GM18498 (cell line): ENCODE results near the gene ZMYND10.

Experiments used
- ATAC-seq: cut with Tn5 transposase; IDR thresholded peaks from one replicate; pipeline ENCODE4 v1.9.1; 2021; ENCODE audit warnings: mild to moderate bottlenecking, moderate library complexity; ENCODE audit not compliant: unreplicated experiment

Gene ZMYND10

DNA sequence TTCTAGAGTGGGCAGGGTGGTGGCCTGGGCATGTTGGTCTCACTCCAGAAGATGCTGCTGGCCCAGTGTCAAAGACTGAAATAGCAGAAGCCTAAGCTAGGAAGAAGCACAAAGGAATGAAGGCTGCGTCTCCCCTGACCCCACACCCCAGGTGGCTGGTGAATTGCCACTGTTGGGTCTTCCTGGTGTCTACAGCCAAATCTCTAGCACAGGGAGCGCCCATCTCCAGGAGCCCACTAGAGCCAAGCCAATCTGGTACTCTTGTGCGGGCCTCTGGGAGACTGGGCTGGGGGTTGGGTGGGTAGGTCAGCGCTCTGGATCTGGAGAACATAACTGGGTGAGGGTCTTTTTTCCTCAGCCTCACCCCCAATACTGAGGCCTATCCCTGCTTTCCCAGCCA is 18.4 kb downstream of the ZMYND10 start:
- no peak for ATAC-seq

DNA sequence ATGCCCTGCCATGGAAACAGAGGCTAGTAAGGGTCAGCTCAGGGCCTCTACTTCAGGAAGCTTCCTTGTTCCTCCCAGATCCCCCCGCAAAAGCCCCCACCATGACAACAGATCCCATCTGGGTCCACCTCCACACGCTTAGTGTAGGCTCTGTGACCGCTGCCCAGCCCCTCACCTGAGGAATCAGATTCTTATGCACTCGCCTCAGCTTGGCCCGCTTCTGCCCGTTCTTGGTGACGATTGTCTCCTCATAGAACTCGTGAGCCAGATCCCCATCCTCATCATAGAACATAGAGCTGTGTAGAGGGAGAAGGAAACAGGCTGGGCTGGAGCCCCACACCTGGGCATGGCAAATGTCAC is 19.4 kb downstream of the ZMYND10 start:
- no peak for ATAC-seq

DNA sequence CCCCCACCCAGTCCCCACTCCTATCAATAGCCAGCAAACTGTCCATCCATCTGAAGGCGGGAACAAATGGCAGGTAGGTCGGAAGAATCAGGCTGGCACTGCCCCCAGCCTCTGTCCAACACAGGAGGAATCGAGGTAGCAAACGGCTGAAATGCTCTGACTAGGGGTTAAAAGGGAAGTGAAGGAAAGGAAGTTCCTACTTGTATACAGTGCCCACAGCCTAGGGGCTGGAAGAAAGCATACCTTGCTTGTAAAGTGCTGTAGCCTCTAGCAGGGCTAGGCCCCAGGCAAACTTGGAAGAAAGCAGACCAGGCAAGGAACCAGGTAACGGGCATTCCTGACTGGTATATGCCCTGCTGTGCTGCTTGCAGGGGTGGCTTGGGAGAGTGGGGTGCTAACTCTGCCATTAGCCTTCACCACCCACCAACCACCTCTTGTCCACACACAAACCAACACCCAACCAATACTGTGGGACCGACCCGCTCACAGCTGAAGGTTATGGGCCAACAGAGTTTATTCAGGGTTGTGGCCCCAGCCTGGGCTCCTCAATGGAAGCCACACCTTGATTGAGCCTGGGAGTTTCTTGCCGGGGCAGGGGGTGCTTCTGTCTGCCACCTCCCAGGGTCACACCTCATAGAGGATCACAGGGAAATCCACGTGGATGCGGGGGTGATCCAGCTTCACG is 19.9 kb downstream of the ZMYND10 start:
- ATAC-seq = no peak

DNA sequence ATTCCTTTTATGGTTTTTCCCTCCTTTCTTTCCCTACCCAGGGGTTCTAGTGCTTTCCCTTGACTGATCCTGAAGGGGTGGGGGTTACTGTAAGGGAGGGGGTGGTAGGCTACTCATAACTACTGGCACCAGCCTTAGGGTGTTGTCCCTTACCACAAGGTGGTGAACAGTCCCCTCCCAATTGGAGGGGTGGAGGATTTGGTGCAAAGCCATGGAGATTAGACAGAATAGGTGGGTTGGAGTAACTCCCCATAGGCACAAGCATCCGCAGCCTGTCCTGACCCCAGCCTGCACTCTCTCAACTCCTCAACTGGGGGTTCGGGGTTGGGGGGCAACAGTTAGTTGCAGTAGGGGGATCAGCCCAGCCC is 20.4 kb downstream of the ZMYND10 start:
- ATAC-seq = no peak

DNA sequence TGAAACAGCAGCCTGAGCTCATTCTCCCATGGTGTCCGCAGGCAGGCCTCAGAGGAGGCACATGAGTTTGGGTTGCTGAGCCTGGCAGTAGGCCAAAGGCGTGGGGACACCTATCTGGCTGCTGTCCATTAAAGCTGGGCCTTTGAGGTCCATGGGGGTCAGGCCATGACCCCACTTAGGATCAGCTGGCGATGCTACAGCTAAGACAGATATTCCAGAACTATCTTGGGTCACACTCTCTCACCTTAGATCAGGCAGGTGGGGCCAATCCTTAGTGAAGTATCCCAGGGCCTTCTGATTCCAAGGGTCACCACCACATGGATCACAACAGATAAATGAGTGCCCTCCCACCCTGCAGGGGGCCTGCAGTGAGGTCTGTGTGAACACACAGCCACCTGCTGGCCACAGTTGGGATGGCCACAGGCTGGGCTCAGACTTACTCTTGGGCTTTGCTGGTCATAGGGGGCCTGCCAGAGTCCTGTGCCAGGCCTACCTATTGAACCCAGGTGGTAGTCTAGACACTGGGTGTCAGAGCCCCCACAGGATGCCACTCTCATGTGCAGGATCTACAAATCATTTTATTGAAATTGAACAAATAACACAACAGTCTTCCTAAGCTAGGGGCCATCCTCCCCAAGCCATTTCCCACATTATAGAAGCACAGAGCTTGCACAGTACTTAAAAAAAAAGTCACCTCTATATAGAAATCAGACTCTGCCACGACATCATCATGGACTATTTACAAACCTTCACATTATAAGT is 21.0 kb downstream of the ZMYND10 start:
- ATAC-seq = no peak

DNA sequence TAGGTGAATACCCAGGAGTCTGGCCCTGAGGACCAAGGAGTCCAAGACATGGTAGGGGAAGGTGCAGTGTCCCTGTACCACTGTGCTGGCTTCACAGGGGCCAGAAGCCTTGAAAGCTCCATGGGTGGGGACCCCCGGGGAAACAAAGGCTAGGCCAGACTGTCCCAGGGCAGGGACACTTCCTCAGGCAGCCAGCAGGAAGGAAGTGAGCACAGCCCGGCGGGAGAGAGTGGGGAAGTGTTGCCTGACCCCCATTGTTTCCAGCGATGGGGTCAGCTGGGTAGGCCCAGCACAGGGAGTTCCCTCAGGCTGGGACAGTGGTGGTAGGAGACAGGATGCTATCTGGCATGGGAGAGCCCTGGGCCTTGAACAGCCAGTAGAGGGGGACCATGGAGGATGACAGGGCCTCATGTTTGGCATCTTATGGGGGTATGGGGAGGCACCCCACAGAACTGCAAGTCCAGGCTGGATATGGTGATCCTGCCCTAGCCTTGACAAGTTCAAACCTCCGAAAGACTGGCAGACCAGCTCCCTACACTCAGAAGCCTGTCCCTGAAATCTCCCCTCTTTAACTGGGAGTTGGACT is 21.8 kb downstream of the ZMYND10 start:
- no peak for ATAC-seq

DNA sequence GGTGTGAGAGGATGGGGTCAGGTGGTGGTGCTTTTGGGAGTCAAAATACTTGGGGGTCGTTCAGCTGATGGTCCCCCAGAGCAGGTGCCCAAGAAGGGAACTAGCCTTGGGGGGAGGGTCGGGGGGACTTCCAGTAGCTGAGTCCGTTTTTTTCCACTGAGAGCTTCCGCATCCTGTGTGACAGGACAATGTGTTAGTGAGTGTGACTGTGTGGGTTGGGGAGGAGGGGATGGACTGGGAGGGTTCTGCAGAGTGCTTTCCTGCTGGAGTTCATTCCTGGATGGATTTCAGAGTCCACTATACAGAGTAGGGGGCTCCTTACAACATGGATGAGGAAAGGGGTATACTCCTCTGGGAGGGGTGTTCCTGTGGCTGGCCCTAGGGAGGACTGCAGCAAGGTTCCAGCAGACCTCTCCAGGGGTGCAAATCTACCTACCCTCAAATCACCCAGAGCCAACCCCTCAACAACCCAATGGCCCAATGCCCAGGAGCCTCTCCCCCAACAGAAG is 22.4 kb downstream of the ZMYND10 start:
- no peak for ATAC-seq

DNA sequence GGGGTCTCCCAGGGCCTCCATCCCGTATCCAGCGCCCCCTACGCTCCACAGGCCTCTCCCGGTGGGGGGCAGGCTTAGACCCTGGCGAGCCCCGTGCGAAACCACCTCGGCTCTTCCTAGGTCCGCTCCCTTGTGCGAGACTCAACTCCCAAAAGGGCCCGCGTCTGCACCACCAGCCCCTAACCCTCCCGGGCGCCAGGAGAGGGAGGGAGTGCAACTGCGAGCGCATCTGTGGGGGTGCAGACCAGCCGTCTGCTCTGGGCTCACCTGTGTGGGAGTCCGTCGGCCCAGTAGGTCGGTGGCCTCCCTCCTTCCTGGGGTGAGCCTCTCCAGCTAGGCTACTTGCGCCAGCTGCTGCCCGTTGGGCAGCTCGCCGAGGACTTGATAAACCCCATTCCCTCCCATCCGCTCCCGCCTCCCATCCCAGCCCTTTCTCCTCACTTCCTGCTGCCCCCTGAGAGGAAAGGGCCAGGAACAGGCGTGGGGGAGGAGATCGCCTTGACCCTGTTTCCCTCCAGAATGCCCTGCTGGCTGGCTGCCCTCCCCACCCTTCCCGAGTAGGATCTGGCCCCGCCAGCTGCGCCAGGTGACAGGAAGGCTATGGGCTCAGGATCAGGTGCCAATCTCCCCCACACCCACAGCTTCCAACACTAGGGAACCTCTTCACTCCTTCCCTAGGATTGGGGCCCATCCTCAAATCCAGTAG is 23.0 kb downstream of the ZMYND10 start, which contains the start of gene HYAL2:
TSS of gene HYAL2 (minus strand) at position 360 of the 706 bp plus-strand sequence. CDS start 2,256 bp downstream, outside the sequence.
- ATAC-seq = no peak

DNA sequence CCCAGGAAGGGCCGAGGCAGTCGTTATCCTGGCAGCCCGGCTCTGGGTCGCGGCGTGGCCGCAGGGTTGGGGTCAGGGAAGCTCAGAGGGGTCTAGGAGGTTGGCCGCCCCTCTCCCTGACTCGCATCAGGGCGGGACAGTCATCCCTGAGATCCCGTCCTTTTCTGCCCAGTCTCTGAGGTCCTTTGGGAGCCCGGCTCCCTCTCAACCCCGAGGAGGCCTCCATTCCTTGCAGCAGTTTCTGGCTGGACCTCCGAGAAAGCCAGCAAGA is 23.5 kb downstream of the ZMYND10 start:
- ATAC-seq = no peak

DNA sequence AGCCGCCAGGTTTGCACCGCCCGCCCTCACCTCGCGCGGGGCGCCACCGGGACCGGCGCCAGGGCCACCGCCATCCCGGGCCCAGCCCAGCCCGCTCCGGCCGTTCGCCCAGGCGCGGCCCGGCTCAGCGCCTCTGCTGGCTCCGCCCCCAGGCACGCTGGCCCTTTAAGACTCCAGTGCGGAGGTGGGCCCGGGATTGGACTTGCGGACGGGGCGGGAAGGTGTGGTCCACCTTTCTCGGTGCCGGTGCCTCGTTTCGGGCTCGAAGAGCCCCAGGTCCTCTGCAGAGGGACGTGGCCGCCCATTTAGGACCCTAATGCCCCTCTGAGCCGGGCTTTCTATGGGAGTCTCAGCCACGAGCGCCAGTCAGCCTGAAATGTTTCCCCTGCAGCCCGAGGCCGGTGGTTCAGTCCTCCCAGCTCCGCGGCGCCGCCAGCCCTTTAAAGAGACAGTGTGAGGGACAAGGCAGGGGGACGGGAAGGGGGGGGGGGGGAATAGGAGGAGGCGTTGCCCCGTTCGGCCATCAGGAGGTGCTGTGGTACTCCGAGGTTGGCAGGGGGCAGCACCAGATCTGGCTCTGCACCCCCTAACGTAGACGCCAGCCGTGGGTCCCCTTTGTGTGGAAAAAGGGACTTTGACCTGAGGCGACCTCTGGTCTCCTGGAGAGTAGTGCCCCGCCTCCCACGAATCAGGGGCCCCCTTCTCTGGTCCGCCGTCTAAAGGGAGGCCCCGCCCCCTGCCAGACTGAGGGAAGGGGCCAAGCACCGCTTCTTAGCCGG is 24.0 kb downstream of the ZMYND10 start:
- ATAC-seq = peak; percentile 87

DNA sequence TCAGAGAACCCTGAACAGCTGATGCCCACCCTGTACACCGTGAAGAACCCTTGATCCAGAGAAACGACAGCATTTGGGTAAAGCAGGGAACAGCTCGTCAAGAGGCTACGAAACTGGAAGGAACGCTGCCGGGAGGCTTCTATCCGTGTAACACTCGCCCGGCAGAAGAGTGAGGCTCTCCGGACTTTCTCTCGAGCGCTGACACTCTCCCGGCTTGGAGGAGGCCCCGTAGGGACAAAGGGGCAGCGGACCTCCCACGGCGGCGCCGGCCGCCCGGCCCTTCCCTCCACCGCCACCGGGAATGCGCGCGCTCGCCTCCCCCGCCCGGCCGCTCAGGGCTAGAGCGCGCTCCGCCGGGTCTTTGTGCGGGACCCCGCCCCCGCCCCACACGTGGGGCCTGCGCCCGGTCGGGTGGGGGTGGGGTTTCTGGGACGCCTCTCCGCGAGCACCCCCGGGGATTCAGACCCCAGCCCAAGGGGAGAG is 24.6 kb downstream of the ZMYND10 start:
- ATAC-seq = peak; percentile 60

DNA sequence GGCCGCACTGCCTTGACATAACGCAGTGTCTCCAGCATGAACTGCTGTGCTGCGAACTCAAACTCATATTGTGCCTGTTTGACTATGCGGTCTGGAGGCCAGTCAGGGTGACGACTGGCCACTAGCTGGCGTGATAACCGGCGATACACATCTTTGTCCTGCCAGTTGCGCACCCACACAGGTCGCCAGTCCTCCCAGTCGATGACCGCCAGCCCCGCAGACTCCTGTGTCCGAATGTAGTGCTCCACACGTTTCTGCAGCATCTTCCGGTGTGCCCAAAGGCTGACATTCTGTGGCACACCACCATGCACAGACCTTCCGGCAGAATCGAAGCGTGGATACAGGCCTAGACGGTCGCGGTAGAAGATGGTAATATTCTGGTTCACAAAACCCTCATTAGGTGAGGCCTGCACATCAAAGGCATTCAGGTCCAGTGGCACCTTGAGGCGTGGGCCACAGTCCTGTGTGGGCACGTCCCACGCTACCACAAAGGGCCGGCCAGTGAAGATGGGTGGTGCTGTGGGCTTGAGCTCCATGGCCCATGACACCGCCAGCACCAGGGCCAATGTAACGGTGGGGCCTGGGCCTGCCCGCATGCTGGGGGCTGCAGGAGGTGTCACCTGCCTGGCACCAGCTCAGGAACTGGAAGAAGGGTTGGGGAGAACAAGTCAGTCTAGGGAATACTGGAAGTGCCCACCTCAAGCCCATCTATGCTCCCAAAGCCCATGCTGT is 25.5 kb downstream of the ZMYND10 start:
- no peak for ATAC-seq

DNA sequence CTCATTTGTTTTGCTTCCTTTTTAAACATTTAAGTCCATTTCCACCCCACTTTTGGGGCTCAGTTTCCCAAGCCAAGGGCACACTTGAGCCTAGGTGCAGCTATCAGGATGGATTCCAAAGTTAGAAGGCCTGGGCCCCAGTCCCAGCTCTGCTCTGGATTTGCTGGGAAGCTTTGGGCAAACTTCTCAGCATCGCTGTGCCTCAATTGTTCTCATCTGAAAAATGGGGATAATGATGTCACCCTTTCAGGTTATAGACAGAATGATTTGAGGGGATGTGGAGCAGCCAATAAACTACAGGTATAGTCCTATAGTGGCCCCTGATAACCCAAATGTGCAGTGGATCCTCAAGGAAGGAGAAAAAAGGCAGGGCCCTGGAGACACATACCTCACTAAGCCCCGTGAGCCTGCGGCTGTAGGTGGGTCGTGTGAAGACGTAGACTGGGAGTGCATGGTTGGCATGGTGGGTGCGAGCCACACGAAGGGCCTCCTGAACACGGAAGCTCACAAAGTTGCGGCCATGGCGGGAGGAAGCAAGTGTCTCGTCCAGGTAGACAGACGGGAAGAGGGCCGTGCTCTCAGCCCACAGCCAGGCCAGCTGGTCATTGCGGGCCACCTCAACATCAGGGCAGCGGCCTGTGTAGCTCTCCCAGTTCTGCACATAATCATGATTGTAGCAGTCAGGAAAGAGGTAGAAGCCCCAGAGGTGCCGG is 26.2 kb downstream of the ZMYND10 start:
- no peak for ATAC-seq

DNA sequence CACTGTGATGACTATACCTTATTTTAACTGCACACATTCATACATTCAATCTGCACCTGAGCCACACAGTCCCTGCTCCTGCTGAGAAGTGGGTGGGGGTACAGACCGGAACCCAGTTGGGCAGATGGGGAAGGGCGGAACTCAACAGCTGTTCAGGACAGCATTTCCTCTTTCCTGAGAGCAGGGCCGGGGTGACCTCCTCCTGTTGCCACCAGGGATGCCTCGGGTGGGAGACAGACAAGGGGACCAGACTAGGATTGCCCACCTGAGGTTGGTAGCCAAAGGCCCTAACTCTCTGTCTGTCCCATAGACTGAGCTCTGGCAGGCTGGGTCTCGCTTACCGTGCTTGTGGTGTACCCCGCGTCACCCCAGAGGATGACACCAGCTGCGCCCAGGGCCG is 26.9 kb downstream of the ZMYND10 start:
- no peak for ATAC-seq

DNA sequence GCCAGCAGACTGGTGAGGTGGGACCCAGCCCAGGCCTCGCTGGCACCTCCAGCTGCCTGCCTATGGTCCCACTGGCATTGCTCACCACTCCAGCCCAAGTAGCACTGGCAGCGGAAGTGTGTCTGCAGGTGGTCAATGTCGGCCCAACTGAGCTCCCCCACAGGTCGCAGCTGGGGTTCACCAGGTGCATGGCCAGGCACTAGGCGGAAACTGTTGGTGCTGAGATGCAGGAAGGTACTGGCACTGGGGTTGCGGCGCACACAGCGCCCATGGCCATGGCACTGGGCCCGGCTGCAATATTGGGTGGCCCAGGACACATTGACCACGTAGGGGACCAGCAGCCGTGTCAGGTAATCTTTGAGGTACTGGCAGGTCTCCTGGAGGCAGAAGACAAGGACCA is 27.4 kb downstream of the ZMYND10 start:
- no peak for ATAC-seq

DNA sequence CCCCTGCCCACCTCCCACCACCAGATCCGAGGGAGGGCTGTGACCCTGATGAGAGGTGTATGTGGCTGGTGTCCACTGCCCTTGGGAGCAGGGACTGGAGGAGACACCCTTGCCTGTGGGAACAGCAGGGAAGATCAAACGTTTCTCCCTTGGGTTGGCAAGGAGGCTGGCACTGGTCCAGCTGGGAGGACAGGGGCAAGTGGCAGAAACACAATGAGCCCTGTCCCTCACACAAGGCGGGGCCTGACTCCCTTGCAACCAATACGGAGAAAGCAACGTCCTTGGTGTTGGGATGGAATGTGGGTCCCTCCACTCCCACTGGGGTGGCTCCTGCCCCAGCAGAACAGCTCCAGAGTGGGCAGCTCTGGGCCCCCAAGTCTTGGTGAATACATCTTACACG is 28.2 kb downstream of the ZMYND10 start:
- no peak for ATAC-seq

DNA sequence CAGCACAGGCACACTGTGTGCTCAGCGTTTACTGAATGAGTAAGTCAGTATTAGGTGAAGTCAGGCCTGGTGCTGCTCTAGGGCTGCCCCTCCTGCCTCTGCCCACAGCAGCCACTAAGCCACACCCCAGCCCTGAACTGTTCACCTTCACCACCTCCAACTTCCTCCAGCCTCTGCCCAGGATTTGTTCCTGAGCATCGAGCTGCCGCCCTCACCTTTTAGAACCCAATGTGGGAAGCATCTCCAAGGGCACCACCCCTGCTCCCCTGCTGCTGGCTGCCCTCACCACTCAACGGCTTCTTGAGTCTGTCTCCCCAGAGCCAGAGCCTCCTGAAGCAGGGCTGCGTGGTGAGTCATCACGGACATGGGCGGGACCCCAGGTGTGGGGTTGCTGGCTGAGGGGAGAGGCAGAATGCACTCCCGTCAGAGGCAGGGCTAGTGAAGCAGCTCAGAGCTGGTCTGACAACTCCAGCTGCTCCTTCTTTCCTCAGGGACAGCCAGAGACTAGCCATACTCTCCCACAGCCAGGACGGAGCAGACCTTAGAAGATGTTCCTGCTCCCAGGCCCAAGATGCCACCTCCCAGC is 28.8 kb downstream of the ZMYND10 start:
- no peak for ATAC-seq

DNA sequence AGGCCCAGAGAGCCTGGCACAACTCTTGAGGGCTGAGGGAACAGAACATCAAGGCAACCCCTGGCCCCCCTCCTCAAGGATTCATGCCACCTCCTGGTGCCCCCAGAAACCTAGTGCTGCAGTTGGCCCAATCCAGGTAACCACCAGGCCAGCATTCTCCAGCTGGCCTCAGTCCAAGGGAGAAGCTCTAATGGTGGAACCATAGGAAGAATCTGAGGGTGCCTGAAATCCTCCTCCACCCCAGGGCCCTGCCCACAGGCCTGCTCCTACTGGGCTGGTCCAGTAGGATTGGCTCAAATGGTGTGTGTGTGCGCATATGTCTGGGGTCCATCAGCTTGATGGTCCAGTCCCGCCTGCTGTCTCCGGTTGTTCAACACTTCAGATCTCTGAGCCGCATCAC is 30.7 kb downstream of the ZMYND10 start:
- no peak for ATAC-seq

DNA sequence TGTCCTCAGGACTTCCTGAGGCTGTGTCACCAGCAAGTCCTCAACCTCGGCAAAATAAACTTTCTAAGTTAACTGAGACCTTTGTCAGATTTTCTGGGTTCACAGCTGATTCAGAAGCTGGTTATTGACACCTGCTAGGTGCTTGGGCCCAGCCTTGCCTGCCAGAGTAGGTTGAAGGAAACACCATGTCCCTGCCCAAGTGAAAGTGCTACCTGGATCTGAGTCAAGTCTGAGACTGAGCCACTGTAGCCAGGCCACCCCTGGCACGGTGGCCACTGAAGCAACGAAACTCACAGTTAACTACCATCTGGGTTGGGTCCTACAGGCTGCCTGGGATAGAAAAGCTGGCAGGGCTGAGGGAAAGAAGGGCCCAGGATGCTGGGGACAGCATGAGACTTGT is 31.2 kb downstream of the ZMYND10 start:
- no peak for ATAC-seq
